Neural progenitor cell (in vitro differentiated cells): ENCODE data around the gene TRPM2. TPM values are rescaled to one million over a fixed set of nuclear protein-coding genes. Genes with fewer than 3 reads are reported as not detected.

Experiments
- DNase-seq: peaks from one replicate; pipeline ENCODE4 v3.0.0-alpha.2; 2016; ENCODE audit warnings: low spot score
- H2AFZ ChIP-seq: fragments of 200-600 bp; sonication (generic); replicated peaks from 2 replicates; pipeline ENCODE4 v1.6.1; 2016; ENCODE audit warnings: antibody characterized with exemption
- H3F3A ChIP-seq: fragments of 200-600 bp; sonication (generic); 2 replicates; pipeline ENCODE4 v1.6.1; 2016; ENCODE audit warnings: antibody characterized with exemption, low read depth
- H3K27ac ChIP-seq: fragments of 200-600 bp; sonication (generic); 2 replicates; pipeline ENCODE4 v1.5.1; 2016; ENCODE audit warnings: mild to moderate bottlenecking
- H3K27me3 ChIP-seq: fragments of 200-600 bp; sonication (generic); 2 replicates; pipeline ENCODE4 v1.6.1; 2016; ENCODE audit warnings: mild to moderate bottlenecking, moderate library complexity
- H3K36me3 ChIP-seq: fragments of 200-600 bp; sonication (generic); 2 replicates; pipeline ENCODE4 v1.5.1; 2016
- H3K4me1 ChIP-seq: fragments of 200-600 bp; sonication (generic); 2 replicates; pipeline ENCODE4 v1.6.1; 2016; ENCODE audit warnings: mixed run types
- H3K4me2 ChIP-seq: fragments of 200-600 bp; sonication (generic); 2 replicates; pipeline ENCODE4 v1.6.1; 2016
- H3K4me3 ChIP-seq: fragments of 200-600 bp; sonication (generic); 2 replicates; pipeline ENCODE4 v1.5.1; 2016
- H3K79me2 ChIP-seq: fragments of 200-600 bp; sonication (generic); 2 replicates; pipeline ENCODE4 v1.6.1; 2016; ENCODE audit warnings: low read depth
- H3K9ac ChIP-seq: fragments of 200-600 bp; sonication (generic); 2 replicates; pipeline ENCODE4 v1.6.1; 2016
- H3K9me3 ChIP-seq: fragments of 200-600 bp; sonication (generic); 2 replicates; pipeline ENCODE4 v1.5.1; 2016; ENCODE audit warnings: low read depth
- H4K20me1 ChIP-seq: fragments of 200-600 bp; sonication (generic); 2 replicates; pipeline ENCODE4 v1.6.1; 2016; ENCODE audit warnings: low read depth
- H3K27ac Mint-ChIP-seq: 3 replicates; pipeline ENCODE4 v1.8.0; 2021; ENCODE audit warnings: mixed read lengths
- H3K27me3 Mint-ChIP-seq: 2 replicates; pipeline ENCODE4 v1.8.0; 2022; ENCODE audit warnings: low read depth, mild to moderate bottlenecking, inconsistent platforms, moderate library complexity, mixed read lengths; ENCODE audit not compliant: insufficient read depth
- H3K36me3 Mint-ChIP-seq: 3 replicates; pipeline ENCODE4 v1.8.0; 2021; ENCODE audit warnings: mixed read lengths
- H3K4me1 Mint-ChIP-seq: 3 replicates; pipeline ENCODE4 v1.8.0; 2021; ENCODE audit warnings: mixed read lengths
- H3K4me3 Mint-ChIP-seq: 3 replicates; pipeline ENCODE4 v1.8.0; 2021; ENCODE audit warnings: mild to moderate bottlenecking, moderate library complexity, mixed read lengths
- H3K9me3 Mint-ChIP-seq: 3 replicates; pipeline ENCODE4 v1.8.0; 2020; ENCODE audit warnings: mixed read lengths
- EZH2 ChIP-seq: fragments of 200-600 bp; sonication (generic); IDR thresholded peaks from 2 replicates; pipeline ENCODE4 v1.6.1; 2017; ENCODE audit warnings: antibody characterized with exemption, mild to moderate bottlenecking, moderate library complexity
- EZH2phosphoT487 ChIP-seq: fragments of 200-600 bp; sonication (generic); IDR thresholded peaks from 2 replicates; pipeline ENCODE4 v1.6.1; 2017; ENCODE audit warnings: antibody characterized with exemption
- total RNA-seq: library from RNA; depleted of rRNA; stranded (reverse); fragments of >200 nt; gene quantifications from 2 replicates; pipeline ENCODE4 v1.2.3, GENCODE V29; 2015; ENCODE audit warnings: low replicate concordance
- TF ChIP-seq, protein P1 (sequence below): fragments of 200-600 bp; sonication (generic); IDR thresholded peaks from 2 replicates; pipeline ENCODE4 v1.5.1; 2017; ENCODE audit warnings: antibody characterized with exemption, mild to moderate bottlenecking

Gene TRPM2
- total RNA-seq, 1 donor from 2014 or later = not detected

DNA sequence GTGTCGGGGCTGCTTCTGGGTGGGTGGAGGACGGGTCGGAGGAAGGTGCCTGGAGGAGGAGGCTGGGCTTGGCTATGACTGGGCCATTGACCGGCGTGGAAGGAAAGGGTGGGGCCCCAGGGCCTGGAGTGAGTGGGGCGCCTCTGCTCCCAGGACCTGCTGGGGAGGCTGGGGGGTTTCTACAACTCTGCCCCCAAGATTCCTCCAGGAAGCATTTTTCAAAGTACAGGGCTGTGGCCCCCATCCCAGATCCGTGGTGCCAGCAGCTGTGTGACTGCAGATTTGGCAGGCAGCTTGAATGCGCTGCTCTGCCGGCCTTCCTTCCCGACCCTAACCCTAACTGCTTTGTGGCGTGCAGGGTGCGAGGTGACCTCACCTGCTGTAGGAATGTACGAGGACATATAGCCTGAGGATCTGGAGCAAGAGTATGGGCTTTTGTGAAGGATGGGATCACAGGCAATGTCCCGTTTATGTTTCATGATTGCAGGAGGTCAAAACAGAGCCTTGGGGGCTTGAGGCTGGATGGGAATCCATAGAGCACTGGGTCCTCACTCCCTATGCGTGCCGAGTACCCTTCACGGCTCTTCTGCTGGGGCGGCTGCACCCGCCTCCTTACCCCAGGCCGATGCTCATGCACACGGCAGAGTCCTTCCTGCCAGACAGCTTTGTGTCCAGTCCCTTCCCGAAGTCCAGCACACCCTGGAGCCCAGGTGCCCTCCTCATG, 24.7 kb downstream of the TRPM2 start:
- Mint-ChIP-seq H3K36me3 (no peaks in the 10 kb centered on the region), H3K27ac (peak overlapping the region; percentile 85), H3K4me3 (peak overlapping the region; percentile 24)

GRCh38 chr21:44378646-44379514, 25.5 kb downstream of the TRPM2 start:
- Mint-ChIP-seq H3K9me3 (peaks cover 19% of the 10 kb centered on the region), H3K27me3 (peaks cover 13% of the 10 kb centered on the region), H3K4me3 (no peak overlapping the region), H3K4me1 (peaks cover 11% of the 10 kb centered on the region), H3K36me3 (no peaks in the 10 kb centered on the region), H3K27ac (peak overlapping the region; percentile 86)
- H3K27me3 ChIP-seq = no peaks in the 10 kb centered on the region
- no peaks in the 10 kb centered on the region for H3K36me3 ChIP-seq
- no peak for DNase-seq
- no peak overlapping the region for H3K4me3 ChIP-seq
- peaks cover 8% of the 10 kb centered on the region for H3K4me1 ChIP-seq
- no peak overlapping the region for H2AFZ ChIP-seq
- no peak overlapping the region for H3K4me2 ChIP-seq
- TF ChIP-seq, protein P1, sequence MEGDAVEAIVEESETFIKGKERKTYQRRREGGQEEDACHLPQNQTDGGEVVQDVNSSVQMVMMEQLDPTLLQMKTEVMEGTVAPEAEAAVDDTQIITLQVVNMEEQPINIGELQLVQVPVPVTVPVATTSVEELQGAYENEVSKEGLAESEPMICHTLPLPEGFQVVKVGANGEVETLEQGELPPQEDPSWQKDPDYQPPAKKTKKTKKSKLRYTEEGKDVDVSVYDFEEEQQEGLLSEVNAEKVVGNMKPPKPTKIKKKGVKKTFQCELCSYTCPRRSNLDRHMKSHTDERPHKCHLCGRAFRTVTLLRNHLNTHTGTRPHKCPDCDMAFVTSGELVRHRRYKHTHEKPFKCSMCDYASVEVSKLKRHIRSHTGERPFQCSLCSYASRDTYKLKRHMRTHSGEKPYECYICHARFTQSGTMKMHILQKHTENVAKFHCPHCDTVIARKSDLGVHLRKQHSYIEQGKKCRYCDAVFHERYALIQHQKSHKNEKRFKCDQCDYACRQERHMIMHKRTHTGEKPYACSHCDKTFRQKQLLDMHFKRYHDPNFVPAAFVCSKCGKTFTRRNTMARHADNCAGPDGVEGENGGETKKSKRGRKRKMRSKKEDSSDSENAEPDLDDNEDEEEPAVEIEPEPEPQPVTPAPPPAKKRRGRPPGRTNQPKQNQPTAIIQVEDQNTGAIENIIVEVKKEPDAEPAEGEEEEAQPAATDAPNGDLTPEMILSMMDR = no peak
- TF ChIP-seq EZH2phosphoT487 = no peak
- TF ChIP-seq EZH2 = no peak
- H3K79me2 ChIP-seq = no peaks in the 10 kb centered on the region
- no peaks in the 10 kb centered on the region for H3K9me3 ChIP-seq
- no peaks in the 10 kb centered on the region for H3F3A ChIP-seq
- H4K20me1 ChIP-seq = no peaks in the 10 kb centered on the region
- no peak overlapping the region for H3K27ac ChIP-seq
- H3K9ac ChIP-seq = no peak overlapping the region

More for the DNA sequence above, 24.7 kb downstream of the TRPM2 start:
- H3F3A ChIP-seq = no peaks in the 10 kb centered on the region
- Mint-ChIP-seq H3K27me3 (peaks cover 16% of the 10 kb centered on the region), H3K9me3 (peaks cover 17% of the 10 kb centered on the region), H3K4me1 (peaks cover 11% of the 10 kb centered on the region)
- H3K27ac ChIP-seq = no peak overlapping the region
- DNase-seq = no peak
- no peaks in the 10 kb centered on the region for H3K36me3 ChIP-seq
- no peak overlapping the region for H3K4me3 ChIP-seq
- no peaks in the 10 kb centered on the region for H4K20me1 ChIP-seq
- TF ChIP-seq EZH2phosphoT487 (no peak), EZH2 (no peak)
- TF ChIP-seq, protein P1 = no peak
- no peak overlapping the region for H3K4me2 ChIP-seq
- H3K79me2 ChIP-seq = no peaks in the 10 kb centered on the region
- no peaks in the 10 kb centered on the region for H3K9me3 ChIP-seq
- no peaks in the 10 kb centered on the region for H3K27me3 ChIP-seq
- H3K4me1 ChIP-seq = peaks cover 8% of the 10 kb centered on the region
- H3K9ac ChIP-seq = no peak overlapping the region
- H2AFZ ChIP-seq = no peak overlapping the region

DNA sequence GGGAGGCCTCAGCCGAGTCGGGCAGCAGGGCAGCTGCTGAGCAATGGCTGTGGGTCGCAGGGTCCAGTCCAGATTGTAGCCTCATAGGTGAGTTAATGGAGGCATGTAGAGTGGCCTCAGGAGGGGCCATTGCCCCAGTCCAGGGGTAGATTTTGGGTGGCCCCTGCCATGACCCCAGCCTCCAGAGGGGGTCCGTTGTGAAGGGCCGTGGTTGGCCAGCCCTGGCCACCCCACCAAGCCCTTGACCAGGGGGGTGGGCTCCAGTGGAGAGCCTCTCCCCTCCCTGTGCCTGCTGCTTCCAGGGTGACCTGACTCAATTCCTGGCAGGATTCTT, 26.1 kb downstream of the TRPM2 start:
- Histone ChIP-seq H3K4me1 (peaks cover 8% of the 10 kb centered on the region), H3K79me2 (no peaks in the 10 kb centered on the region), H3K27me3 (no peaks in the 10 kb centered on the region), H3K36me3 (no peaks in the 10 kb centered on the region), H3K27ac (no peak overlapping the region), H3K4me2 (no peak overlapping the region), H3K9ac (no peak overlapping the region), H4K20me1 (no peaks in the 10 kb centered on the region), H2AFZ (no peak overlapping the region), H3F3A (no peaks in the 10 kb centered on the region), H3K9me3 (no peaks in the 10 kb centered on the region), H3K4me3 (no peak overlapping the region)
- peaks cover 11% of the 10 kb centered on the region for H3K4me1 Mint-ChIP-seq
- peaks cover 11% of the 10 kb centered on the region for H3K27me3 Mint-ChIP-seq
- no peak overlapping the region for H3K4me3 Mint-ChIP-seq
- no peak for DNase-seq
- TF ChIP-seq, protein P1 = no peak
- no peak for TF ChIP-seq EZH2
- H3K36me3 Mint-ChIP-seq = no peaks in the 10 kb centered on the region
- peaks cover 19% of the 10 kb centered on the region for H3K9me3 Mint-ChIP-seq
- H3K27ac Mint-ChIP-seq = no peak overlapping the region
